ENCODE data around the gene GLIS2. TPM values are rescaled to one million over a fixed set of nuclear protein-coding genes. Genes with fewer than 3 reads are reported as not detected.

GLIS2 gene
- total and polyA plus RNA-seq, 2 donors (not counting 1 experiment from before 2014, with no cell fraction given) = 4.0 to 6.0 TPM

GRCh38 chr16:4366016-4366415 is 50.1 kb downstream of the GLIS2 start:
- Histone ChIP-seq H3K27ac (ENCODE audit: insufficient read depth, low read length) (no peak overlapping the region), H3K4me3 (replicated peaks in 1 of 4; ENCODE audit: control extremely low read depth in 1 of 4, insufficient read depth in 1 of 4, low read depth in 3 of 4, low read length in 4 of 4) (no peak overlapping the region), H2AFZ (ENCODE audit: low read length) (no peak overlapping the region), H3K4me1 (ENCODE audit: control insufficient read depth, extremely low read depth, insufficient read depth, low read length) (peaks cover 25% of the 10 kb centered on the region), H3K27me3 (ENCODE audit: control insufficient read depth, insufficient read depth, low read length) (no peaks in the 10 kb centered on the region), H3K9ac (ENCODE audit: insufficient read depth, low read length) (no peak overlapping the region), H3K79me2 (ENCODE audit: control insufficient read depth, insufficient read depth, low read length) (no peaks in the 10 kb centered on the region), H3K4me2 (ENCODE audit: extremely low read depth, insufficient read depth, low read length) (no peak overlapping the region), H3K9me3 (ENCODE audit: control insufficient read depth, insufficient read depth, low read depth, low read length) (no peaks in the 10 kb centered on the region), H3K36me3 (ENCODE audit: control insufficient read depth, insufficient read depth, low read length) (no peaks in the 10 kb centered on the region), H4K20me1 (ENCODE audit: control insufficient read depth, extremely low read depth, insufficient read depth, low read length) (no peaks in the 10 kb centered on the region)
- TF ChIP-seq EZH2 (IDR thresholded peaks at IDR 0.05; ENCODE audit: low read length, missing control alignments) = no peak
- TF ChIP-seq, protein P1, sequence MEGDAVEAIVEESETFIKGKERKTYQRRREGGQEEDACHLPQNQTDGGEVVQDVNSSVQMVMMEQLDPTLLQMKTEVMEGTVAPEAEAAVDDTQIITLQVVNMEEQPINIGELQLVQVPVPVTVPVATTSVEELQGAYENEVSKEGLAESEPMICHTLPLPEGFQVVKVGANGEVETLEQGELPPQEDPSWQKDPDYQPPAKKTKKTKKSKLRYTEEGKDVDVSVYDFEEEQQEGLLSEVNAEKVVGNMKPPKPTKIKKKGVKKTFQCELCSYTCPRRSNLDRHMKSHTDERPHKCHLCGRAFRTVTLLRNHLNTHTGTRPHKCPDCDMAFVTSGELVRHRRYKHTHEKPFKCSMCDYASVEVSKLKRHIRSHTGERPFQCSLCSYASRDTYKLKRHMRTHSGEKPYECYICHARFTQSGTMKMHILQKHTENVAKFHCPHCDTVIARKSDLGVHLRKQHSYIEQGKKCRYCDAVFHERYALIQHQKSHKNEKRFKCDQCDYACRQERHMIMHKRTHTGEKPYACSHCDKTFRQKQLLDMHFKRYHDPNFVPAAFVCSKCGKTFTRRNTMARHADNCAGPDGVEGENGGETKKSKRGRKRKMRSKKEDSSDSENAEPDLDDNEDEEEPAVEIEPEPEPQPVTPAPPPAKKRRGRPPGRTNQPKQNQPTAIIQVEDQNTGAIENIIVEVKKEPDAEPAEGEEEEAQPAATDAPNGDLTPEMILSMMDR (conservative IDR thresholded peaks at IDR 0.05 in 1 of 2, IDR thresholded peaks at IDR 0.05 in 1 of 2; ENCODE audit: low read depth in 1 of 2, low read length in 2 of 2) = no peak
- DNase-seq (ENCODE audit: low read depth in 2 of 2) = no peak

DNA sequence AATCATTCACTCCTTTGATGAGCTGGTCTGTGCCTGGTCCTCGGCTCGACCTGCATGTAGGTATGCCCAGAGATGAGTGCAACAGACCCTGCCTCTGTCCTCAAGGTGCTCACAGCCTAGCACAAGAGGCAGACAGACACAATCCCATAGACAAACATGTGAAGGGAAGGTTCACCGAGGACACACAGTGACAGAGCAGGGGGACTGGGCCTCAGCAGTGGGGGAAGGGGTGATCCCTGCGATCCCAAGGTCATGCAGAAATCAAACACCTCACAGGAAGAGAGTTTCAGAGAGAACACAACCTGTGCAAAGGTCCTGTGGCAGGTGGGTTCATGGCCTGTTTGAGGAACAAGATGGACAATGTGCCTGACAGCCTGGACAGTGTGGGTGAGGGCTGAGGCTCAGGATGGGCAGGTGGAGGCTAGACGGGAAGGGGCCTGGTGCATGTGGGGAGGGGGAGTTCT is 51.6 kb downstream of the GLIS2 start:
- DNase-seq (ENCODE audit: low read depth in 2 of 2) = no peak
- no peak overlapping the region for H3K27ac ChIP-seq (ENCODE audit: insufficient read depth, low read length)

GRCh38 chr16:4369007-4369733 is 53.3 kb downstream of the GLIS2 start:
- peaks cover 31% of the 10 kb centered on the region for H3K4me1 ChIP-seq (ENCODE audit: control insufficient read depth, extremely low read depth, insufficient read depth, low read length)
- TF ChIP-seq, protein P1 (conservative IDR thresholded peaks at IDR 0.05 in 1 of 2, IDR thresholded peaks at IDR 0.05 in 1 of 2; ENCODE audit: low read depth in 1 of 2, low read length in 2 of 2) = no peak
- TF ChIP-seq EZH2 (IDR thresholded peaks at IDR 0.05; ENCODE audit: low read length, missing control alignments) = no peak
- H3K4me3 ChIP-seq (replicated peaks in 1 of 4; ENCODE audit: control extremely low read depth in 1 of 4, insufficient read depth in 1 of 4, low read depth in 3 of 4, low read length in 4 of 4) = no peak overlapping the region
- H4K20me1 ChIP-seq (ENCODE audit: control insufficient read depth, extremely low read depth, insufficient read depth, low read length) = peaks cover 2% of the 10 kb centered on the region
- no peaks in the 10 kb centered on the region for H3K9me3 ChIP-seq (ENCODE audit: control insufficient read depth, insufficient read depth, low read depth, low read length)
- no peak overlapping the region for H3K27ac ChIP-seq (ENCODE audit: insufficient read depth, low read length)
- H2AFZ ChIP-seq (ENCODE audit: low read length) = no peak overlapping the region
- H3K36me3 ChIP-seq (ENCODE audit: control insufficient read depth, insufficient read depth, low read length) = no peaks in the 10 kb centered on the region
- no peak overlapping the region for H3K9ac ChIP-seq (ENCODE audit: insufficient read depth, low read length)
- H3K4me2 ChIP-seq (ENCODE audit: extremely low read depth, insufficient read depth, low read length) = no peak overlapping the region
- H3K79me2 ChIP-seq (ENCODE audit: control insufficient read depth, insufficient read depth, low read length) = peaks cover 23% of the 10 kb centered on the region
- no peaks in the 10 kb centered on the region for H3K27me3 ChIP-seq (ENCODE audit: control insufficient read depth, insufficient read depth, low read length)
- no peak for DNase-seq (ENCODE audit: low read depth in 2 of 2)

More for the DNA sequence above, 51.6 kb downstream of the GLIS2 start:
- Histone ChIP-seq H3K4me1 (ENCODE audit: control insufficient read depth, extremely low read depth, insufficient read depth, low read length) (peaks cover 30% of the 10 kb centered on the region), H3K36me3 (ENCODE audit: control insufficient read depth, insufficient read depth, low read length) (no peaks in the 10 kb centered on the region), H3K9me3 (ENCODE audit: control insufficient read depth, insufficient read depth, low read depth, low read length) (no peaks in the 10 kb centered on the region), H2AFZ (ENCODE audit: low read length) (no peak overlapping the region), H3K4me3 (replicated peaks in 1 of 4; ENCODE audit: control extremely low read depth in 1 of 4, insufficient read depth in 1 of 4, low read depth in 3 of 4, low read length in 4 of 4) (no peak overlapping the region), H3K9ac (ENCODE audit: insufficient read depth, low read length) (no peak overlapping the region), H3K79me2 (ENCODE audit: control insufficient read depth, insufficient read depth, low read length) (peaks cover 7% of the 10 kb centered on the region), H4K20me1 (ENCODE audit: control insufficient read depth, extremely low read depth, insufficient read depth, low read length) (peaks cover 2% of the 10 kb centered on the region), H3K27me3 (ENCODE audit: control insufficient read depth, insufficient read depth, low read length) (no peaks in the 10 kb centered on the region), H3K4me2 (ENCODE audit: extremely low read depth, insufficient read depth, low read length) (no peak overlapping the region)
- TF ChIP-seq, protein P1 (conservative IDR thresholded peaks at IDR 0.05 in 1 of 2, IDR thresholded peaks at IDR 0.05 in 1 of 2; ENCODE audit: low read depth in 1 of 2, low read length in 2 of 2) = no peak
- TF ChIP-seq EZH2 (IDR thresholded peaks at IDR 0.05; ENCODE audit: low read length, missing control alignments) = no peak

All from fibroblast of lung (primary cell).